ENCODE data around the gene ZNF20. TPM values are rescaled to one million over a fixed set of nuclear protein-coding genes. Genes with fewer than 3 reads are reported as not detected.
A peak's percentile ranks its signal among the peaks of the same experiment; 100 is the strongest.

The ZNF20 gene
- total RNA-seq, 6 experiments from 2014 or later = 0.98 to 2.7 (median 1.5) TPM

GRCh38 chr19:12093777-12094176, 46.4 kb downstream of the ZNF20 start:
- intact Hi-C loops (cut with DNase I) = no loop called here
- no peaks in the 10 kb centered on the region for H3K4me1 ChIP-seq
- TF ChIP-seq POLR2A (IDR thresholded peaks at IDR 0.05) = no peak
- TF ChIP-seq, protein P1, sequence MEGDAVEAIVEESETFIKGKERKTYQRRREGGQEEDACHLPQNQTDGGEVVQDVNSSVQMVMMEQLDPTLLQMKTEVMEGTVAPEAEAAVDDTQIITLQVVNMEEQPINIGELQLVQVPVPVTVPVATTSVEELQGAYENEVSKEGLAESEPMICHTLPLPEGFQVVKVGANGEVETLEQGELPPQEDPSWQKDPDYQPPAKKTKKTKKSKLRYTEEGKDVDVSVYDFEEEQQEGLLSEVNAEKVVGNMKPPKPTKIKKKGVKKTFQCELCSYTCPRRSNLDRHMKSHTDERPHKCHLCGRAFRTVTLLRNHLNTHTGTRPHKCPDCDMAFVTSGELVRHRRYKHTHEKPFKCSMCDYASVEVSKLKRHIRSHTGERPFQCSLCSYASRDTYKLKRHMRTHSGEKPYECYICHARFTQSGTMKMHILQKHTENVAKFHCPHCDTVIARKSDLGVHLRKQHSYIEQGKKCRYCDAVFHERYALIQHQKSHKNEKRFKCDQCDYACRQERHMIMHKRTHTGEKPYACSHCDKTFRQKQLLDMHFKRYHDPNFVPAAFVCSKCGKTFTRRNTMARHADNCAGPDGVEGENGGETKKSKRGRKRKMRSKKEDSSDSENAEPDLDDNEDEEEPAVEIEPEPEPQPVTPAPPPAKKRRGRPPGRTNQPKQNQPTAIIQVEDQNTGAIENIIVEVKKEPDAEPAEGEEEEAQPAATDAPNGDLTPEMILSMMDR (IDR thresholded peaks at IDR 0.05) = no peak
- H3K9me3 ChIP-seq = no peaks in the 10 kb centered on the region
- H3K4me3 ChIP-seq = no peak overlapping the region
- WGBS (ENCODE audit: insufficient coverage, low coverage, low lambda C conversion rate, missing lambda C conversion rate) = 88% methylated on average over 3 of the region's 3 CpGs
- ATAC-seq (no peak), DNase-seq (no peak)
- H3K27ac ChIP-seq = no peak overlapping the region
- H3K27me3 ChIP-seq = no peaks in the 10 kb centered on the region
- H3K36me3 ChIP-seq = no peaks in the 10 kb centered on the region

GRCh38 chr19:12092956-12093355, 47.2 kb downstream of the ZNF20 start:
- DNase-seq (no peak), ATAC-seq (no peak)
- WGBS (ENCODE audit: insufficient coverage, low coverage, low lambda C conversion rate, missing lambda C conversion rate) = 39% methylated on average over 6 of the region's 10 CpGs
- no peak for TF ChIP-seq POLR2A (IDR thresholded peaks at IDR 0.05)
- TF ChIP-seq, protein P1 (IDR thresholded peaks at IDR 0.05) = no peak
- Histone ChIP-seq H3K9me3 (no peaks in the 10 kb centered on the region), H3K36me3 (no peaks in the 10 kb centered on the region), H3K4me3 (peak overlapping the region in 2 of 3 donors; percentile 44 to 47), H3K4me1 (no peaks in the 10 kb centered on the region), H3K27ac (no peak overlapping the region), H3K27me3 (no peaks in the 10 kb centered on the region)
- intact Hi-C loops (cut with DNase I) = no loop called here

DNA sequence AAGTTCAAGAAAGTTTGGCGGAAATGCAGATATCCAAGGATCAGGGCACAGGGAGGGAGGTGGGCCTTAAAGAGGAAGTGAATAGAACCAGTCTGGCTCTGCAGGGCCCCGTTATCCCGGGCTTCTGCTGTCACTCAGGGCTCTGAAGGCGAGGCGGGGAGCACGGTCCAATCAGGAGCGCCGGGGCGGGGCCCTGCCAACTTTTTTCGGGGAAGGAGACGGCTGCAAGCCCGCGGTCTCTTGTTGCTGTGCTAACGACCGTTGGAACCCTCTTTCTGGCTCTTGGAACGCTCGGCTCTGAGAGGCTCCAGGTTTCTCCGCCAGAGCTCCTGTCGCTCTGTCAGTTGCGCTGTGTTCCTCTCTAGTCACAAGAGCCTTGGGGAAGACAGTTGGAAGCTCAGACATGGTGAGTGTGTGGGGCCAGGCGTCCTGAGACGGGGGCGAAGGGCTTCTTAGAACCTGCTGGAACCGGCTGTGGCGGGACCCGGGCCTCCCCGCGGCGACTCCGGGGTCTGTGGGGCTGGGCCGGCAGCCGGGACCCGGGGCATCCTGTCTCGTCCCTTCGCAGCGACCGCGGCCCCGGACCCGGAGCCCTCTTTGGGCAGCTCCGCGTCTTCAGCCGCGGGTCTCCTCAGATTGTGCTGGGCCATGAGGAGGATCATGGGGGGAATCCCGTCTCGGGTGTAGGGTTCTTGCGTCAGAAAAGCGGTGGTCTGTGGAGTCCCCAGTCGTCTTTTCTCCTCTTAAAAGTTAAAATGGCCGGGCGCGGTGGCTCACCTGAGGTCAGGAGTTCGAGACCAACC, 47.9 kb downstream of the ZNF20 start:
- peak; percentile 91 to 97 (median 96) for ATAC-seq
- no peaks in the 10 kb centered on the region for H3K4me1 ChIP-seq
- 9% methylated on average over 25 of the region's 53 CpGs for WGBS (ENCODE audit: insufficient coverage, low coverage, low lambda C conversion rate, missing lambda C conversion rate)
- intact Hi-C loops (cut with DNase I) = no loop called here
- H3K27me3 ChIP-seq = no peaks in the 10 kb centered on the region
- TF ChIP-seq, protein P1 (IDR thresholded peaks at IDR 0.05) = no peak
- no peak for TF ChIP-seq POLR2A (IDR thresholded peaks at IDR 0.05)
- H3K36me3 ChIP-seq = no peaks in the 10 kb centered on the region
- peak overlapping the region; percentile 44 to 47 (median 46) for H3K4me3 ChIP-seq
- H3K27ac ChIP-seq = peak overlapping the region in 2 of 3 donors; percentile 37 to 68
- peak; percentile 77 to 83 (median 79) for DNase-seq
- H3K9me3 ChIP-seq = no peaks in the 10 kb centered on the region

- Histone ChIP-seq H3K27me3 (no peaks in the 10 kb centered on the region), H3K27ac (no peak overlapping the region), H3K4me1 (no peaks in the 10 kb centered on the region), H3K36me3 (no peaks in the 10 kb centered on the region), H3K9me3 (no peaks in the 10 kb centered on the region), H3K4me3 (no peak overlapping the region)
- TF ChIP-seq, protein P1 (IDR thresholded peaks at IDR 0.05) = peak; percentile 26 to 44 (median 40)
- no peak for TF ChIP-seq POLR2A (IDR thresholded peaks at IDR 0.05)
- DNase-seq (peak; percentile 44 to 60 (median 49)), ATAC-seq (peak; percentile 50 to 61 (median 58))
- intact Hi-C loops (cut with DNase I) = no loop called here
- WGBS (ENCODE audit: insufficient coverage, low coverage, low lambda C conversion rate, missing lambda C conversion rate) = 62% methylated on average over 5 of the region's 5 CpGs
Measured at GRCh38 chr19:12090807-12091206, 49.3 kb downstream of the ZNF20 start.
